IPS-11a (cell line): ENCODE measurements around the gene MYOF.
A peak's percentile ranks its signal among the peaks of the same experiment; 100 is the strongest.

Source experiments
- H3K4me3 ChIP-seq: one replicate; pipeline ENCODE4 v1.5.1; 2013; ENCODE audit warnings: low read depth, low read length, control low read depth

Gene MYOF, protein sequence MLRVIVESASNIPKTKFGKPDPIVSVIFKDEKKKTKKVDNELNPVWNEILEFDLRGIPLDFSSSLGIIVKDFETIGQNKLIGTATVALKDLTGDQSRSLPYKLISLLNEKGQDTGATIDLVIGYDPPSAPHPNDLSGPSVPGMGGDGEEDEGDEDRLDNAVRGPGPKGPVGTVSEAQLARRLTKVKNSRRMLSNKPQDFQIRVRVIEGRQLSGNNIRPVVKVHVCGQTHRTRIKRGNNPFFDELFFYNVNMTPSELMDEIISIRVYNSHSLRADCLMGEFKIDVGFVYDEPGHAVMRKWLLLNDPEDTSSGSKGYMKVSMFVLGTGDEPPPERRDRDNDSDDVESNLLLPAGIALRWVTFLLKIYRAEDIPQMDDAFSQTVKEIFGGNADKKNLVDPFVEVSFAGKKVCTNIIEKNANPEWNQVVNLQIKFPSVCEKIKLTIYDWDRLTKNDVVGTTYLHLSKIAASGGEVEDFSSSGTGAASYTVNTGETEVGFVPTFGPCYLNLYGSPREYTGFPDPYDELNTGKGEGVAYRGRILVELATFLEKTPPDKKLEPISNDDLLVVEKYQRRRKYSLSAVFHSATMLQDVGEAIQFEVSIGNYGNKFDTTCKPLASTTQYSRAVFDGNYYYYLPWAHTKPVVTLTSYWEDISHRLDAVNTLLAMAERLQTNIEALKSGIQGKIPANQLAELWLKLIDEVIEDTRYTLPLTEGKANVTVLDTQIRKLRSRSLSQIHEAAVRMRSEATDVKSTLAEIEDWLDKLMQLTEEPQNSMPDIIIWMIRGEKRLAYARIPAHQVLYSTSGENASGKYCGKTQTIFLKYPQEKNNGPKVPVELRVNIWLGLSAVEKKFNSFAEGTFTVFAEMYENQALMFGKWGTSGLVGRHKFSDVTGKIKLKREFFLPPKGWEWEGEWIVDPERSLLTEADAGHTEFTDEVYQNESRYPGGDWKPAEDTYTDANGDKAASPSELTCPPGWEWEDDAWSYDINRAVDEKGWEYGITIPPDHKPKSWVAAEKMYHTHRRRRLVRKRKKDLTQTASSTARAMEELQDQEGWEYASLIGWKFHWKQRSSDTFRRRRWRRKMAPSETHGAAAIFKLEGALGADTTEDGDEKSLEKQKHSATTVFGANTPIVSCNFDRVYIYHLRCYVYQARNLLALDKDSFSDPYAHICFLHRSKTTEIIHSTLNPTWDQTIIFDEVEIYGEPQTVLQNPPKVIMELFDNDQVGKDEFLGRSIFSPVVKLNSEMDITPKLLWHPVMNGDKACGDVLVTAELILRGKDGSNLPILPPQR (N-terminal part only)

DNA sequence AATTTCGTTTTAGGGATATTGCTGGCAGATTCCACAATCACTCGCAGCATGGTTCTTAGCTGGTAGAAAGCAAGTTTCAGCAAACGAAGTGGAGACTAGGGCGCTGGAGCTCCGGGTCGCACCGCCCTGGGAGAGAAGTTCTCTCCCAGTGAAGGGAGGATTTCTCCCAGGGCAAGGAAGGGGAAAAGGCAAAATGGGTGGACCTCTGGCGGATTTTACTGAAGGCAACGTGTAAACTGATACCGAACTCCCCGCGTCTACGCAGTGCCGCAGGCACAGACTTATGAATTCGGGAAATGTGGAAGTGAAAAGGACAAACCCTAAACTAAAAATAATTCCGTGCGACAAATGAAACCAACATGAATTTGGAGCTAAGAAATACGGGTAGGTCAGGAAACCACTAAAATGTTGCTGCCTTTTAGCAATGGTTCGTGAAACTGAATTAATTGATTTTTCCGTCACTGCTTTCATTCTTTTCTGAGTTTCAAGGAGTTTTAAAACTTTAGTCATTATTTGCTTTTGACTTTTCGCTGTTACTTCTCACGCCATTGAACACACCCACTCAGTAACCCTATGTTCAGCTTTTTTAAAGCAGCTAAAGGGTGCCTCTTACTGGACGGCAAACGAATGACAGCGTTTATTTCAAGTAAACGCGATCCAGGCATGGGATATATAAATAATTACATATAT is at the start of gene MYOF:
TSS of gene MYOF (minus strand) at position 190 of the 690 bp plus-strand sequence. CDS start at position 50, 140 bp downstream.
- peak within 1 kb of the TSS; percentile 68 for H3K4me3 ChIP-seq

DNA sequence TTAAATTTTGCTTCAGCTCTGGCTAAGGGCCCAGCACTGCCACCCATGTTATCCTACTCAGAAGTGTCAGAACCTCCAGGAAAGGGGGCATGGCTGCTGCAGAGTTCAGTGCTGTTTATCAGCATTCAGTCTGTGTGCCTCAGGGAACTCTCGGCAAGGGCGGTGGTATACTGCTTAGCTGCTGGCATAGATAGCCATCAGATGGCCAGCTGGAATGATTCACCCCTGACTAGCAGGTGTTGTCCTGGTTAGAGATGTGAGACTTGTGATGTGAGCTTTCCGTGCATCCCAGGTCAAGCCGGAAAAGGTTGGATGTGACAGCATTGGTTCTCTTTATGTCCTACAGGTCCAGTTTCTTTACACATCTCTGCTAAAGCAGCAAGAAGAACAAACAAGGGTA is 36.4 kb upstream of the MYOF start:
- H3K4me3 ChIP-seq: no peak overlapping the region

DNA sequence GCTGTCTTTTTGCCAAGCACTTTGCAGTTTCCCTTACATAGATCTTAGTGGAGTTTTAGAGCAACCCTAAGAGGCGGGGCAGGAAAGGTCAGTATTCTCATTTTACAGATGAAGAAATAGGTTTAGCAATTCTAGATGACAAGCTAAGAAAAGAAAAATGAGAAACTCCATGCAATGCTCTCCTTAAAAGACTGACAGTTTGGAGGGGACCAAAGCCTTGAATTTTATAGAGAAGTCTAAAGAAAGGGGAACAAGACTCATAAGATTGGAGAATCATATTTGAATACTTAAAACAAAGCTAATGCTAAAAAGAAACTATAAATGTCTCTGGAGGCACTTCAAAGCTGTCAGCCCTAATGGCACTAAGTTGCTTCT is 33.9 kb upstream of the MYOF start:
- no peak overlapping the region for H3K4me3 ChIP-seq

DNA sequence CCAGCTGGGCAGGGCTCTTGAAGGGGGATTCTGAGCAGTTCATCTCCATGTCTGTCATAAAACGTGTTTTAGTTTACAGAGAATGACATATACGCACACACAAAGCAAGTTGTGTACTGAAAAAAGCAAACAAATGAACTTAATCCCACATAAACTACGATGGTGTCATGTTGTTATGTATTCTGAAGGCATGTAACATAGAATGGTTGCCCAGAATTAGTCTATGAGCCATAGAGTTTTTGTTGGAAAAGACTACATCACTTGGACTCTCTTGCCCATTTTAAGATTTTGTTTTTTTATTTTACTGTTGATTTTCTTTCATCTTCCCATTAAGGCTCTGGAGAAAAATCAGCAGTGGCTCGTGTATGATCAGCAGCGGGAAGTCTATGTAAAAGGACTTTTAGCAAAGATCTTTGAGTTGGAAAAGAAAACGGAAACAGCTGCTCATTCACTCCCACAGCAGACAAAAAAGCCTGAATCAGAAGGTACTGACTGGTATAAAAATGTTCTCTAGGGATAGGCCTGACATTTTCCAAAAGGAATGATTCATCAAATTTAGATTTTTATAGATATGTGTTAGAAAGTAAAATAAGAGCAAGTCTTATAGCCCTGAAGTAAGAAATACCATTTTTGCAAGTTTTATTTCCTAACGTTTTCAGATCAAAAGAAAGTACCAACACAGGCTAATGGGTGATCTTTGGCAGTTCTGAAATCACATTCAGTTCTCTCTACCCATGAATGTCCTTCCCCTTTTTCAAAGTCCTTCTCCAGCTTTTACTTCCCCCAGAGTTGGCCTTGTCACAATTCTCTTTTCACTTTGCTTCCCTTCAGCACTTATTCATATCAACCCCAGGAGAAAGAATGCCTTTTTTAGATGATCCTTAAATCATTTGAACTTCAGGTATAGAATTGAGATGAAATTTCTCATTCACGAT is 33.2 kb upstream of the MYOF start:
- no peak overlapping the region for H3K4me3 ChIP-seq

DNA sequence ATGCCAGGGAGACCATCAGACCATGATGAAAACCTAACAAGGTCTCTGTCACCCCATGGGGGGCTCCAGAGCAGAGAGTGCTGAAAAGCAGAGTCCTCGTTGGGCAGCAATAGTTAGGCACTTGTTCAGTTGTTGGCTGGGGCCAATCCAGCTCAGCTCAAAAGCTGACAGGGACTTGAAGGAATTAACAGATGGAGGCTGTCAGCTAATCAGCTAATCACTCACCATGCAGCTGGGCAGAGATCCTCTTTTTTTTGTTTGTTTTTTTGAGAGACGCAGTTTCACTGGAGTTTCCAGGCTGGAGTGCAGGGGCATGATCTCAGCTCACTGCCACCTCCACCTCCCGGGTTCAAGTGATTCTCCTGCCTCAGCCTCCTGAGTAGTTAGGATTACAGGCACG is 32.4 kb upstream of the MYOF start:
- H3K4me3 ChIP-seq: no peak overlapping the region

DNA sequence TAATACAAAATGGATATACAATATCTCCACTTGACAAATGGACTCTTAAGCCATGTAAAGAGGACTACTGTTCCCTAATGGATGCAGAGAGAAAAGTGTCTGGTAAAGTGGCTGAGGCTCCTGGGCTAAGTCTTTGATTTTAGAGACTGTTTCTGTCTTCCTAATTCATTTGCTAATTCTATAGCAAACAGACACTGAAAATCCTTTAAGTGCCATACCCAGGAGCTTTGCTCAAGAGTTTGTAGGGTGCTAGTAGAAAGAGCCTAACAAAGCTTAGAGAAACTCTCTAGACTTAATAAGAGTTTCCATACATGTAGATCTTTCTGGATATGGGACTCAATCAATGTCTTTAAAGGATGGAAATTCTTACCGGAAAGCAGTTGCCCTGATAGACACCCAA is 31.0 kb upstream of the MYOF start:
- no peak overlapping the region for H3K4me3 ChIP-seq

DNA sequence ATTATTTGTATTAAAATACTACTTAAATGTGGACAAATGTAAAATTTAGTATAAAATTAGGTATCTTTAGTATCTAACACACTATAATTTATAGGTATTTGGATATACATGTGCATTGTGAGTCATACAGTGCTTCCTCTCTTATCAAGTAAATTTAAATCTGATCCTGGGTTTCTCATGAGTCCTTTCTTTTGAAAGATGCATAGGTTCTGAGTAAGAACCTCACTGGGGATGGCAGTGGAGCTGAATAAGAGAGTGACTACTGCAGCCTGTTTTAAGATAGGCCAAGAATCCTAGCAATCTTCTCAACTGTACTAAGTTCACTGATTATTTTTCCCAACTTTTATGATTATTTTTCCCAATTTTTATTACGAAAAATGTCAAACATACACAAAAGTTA is 30.4 kb upstream of the MYOF start:
- no peak overlapping the region for H3K4me3 ChIP-seq

DNA sequence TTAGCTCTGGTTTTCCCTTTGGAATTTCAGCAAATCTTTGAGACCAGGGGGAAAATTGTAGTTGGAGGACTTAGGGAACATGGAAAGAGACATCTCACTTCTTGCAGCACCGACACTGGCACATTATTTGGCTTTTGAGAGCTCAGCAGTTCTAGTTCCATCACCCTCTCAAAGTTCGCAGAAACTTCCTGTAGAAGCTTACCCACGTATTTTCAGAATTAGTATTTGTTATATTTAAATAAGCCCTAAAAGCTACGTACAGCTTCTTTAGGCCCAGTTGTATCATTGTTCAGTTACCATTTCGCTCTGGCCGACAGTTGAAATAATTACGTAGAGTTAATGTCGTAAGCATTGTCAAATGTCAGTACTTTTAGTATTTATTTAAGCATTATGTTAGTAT is 27.7 kb upstream of the MYOF start:
- no peak overlapping the region for H3K4me3 ChIP-seq

DNA sequence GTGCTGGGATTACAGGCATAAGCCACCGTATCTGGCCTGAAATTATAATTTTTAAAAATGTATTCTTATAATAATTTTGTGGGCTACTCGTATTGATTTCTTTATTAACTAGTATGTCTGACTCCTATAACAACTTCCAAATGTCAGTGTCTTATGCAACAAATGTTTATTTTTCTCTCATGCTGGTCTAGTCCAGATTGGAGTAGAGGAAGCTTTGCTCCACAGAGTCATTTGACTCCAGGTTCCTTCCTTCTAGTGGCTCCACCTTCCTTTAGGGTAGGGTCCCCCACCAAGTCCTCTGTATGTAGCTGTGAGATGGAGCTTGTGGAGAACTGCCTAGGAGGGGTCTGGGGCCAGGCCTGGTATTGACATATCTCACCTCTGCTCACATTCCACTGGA is 22.9 kb upstream of the MYOF start:
- H3K4me3 ChIP-seq: no peak overlapping the region

DNA sequence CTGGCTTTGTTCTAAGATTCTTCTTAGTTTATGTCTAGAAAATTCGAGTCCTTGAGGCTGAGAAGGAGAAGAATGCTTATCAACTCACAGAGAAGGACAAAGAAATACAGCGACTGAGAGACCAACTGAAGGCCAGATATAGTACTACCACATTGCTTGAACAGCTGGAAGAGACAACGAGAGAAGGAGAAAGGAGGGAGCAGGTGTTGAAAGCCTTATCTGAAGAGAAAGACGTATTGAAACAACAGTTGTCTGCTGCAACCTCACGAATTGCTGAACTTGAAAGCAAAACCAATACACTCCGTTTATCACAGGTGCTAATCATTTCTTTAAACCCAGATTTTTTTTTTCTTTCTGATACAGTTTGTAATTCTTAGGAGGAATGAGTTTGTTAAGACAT is 20.9 kb upstream of the MYOF start:
- no peak overlapping the region for H3K4me3 ChIP-seq

DNA sequence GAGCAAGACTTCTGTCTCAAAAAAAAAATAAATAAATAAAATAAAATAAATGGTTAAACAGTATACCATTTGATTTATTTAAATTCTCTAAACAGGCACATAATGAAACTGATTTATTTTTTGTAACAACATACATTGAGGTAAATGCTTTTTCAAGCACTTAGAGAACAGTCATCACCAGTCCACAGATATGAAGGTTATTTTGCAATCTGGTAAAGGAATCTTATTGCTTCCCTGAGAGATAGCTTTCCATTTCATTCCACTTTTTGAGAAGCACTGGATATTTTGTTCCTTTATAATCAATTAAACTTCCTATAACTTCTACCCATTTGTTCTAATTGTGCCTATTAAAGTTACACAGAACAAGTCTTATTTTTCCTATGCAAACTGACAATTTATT is 19.5 kb upstream of the MYOF start:
- H3K4me3 ChIP-seq: no peak overlapping the region

DNA sequence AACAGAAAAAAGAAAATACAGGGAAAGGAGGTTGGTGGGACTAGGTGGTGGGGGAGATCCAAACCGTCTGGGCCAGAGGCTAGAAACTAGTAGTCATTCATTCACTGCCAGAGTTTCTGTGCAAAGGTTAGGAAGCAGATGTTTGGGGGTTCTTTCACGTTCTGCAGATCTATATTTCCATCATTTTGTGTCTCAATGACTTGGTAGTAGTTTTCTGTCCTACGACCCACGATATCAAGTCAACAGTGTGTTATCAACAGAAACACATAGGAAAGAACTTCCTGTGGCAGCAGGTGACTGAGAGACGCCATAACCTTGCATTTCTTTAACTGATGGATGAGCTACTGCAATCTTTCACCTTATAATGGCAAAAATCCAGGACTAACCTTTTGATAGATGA is 16.0 kb upstream of the MYOF start:
- no peak overlapping the region for H3K4me3 ChIP-seq

DNA sequence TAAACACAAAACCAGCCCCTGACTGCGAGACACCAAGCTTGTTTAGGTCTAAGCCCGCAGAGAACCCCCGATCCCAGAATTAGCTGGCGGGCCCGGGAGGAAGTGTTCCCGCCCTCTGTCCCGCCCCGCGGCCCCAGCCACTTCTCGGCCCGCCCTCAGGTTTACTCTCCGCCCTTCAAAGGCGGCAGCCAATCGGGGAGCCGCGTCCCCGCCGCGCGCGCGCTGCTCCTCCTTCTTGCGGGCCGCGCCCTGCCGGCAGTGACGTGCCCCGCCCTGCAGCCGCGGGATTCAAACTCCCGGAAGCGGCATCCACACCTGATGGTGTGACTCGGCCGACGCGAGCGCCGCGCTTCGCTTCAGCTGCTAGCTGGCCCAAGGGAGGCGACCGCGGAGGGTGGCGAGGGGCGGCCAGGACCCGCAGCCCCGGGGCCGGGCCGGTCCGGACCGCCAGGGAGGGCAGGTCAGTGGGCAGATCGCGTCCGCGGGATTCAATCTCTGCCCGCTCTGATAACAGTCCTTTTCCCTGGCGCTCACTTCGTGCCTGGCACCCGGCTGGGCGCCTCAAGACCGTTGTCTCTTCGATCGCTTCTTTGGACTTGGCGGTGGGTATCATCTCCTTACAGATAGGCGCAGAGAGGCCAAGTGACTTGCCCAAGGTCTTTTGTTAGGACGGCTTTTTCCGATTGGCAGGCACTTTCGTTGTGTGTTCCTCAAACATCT is 14.3 kb upstream of the MYOF start, which contains the start of gene CEP55:
TSS of gene CEP55 (plus strand) at position 291 of the 720 bp plus-strand sequence. CDS start 3,440 bp downstream, outside the sequence.
- H3K4me3 ChIP-seq: peak within 1 kb of the TSS; percentile 80

DNA sequence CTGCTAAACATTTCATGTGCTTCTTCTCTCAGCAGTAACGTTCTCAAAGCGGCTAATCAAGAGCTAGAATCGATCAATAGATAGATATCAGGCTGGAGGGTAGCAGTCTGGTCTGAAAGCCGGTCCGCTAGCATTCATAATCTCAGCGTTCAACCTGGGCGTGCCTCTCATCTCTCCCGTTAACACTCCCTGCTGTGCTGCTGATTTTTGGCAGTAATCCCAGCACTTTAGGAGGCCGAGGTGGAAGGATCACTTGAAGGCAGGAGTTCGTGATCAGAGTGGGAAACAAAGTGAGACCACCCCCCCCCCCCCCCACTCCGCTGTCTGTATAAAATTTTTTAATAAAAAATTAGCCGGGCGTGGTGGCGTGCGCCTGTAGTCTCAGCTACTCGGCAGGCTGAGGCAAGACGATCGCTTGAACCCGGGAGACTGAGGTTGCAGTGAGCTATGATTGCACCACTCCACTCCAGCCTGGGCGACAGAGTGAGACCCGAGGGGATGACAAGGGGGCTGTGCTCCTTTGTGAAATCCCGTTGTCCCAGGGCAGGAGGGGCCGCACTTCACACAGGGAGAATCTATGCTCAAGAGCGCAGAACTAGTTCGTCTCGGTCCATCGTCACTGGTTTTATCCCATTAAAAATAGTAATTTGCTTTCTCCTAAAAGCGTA is 13.7 kb upstream of the MYOF start:
- peak overlapping the region; percentile 80 for H3K4me3 ChIP-seq

DNA sequence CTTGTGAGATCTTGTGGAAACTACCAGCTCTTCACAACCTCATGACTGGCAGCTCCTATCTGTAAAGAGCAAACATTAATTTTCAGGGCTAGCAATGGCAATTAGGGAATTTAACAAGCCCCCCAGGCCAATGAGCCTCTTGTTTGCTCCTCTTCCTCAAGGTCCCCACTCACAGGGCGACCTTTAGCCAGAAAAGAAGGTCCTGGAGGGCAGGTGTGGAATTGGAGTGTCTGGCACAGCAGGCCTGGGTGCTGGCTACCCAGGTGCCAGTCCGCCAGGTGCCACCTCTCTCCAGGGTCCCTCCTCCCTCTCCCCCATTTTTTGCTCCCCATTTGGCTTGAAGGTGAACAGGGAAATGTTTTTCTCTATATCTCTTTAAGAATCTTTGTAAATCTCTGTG is 12.4 kb upstream of the MYOF start:
- no peak overlapping the region for H3K4me3 ChIP-seq

DNA sequence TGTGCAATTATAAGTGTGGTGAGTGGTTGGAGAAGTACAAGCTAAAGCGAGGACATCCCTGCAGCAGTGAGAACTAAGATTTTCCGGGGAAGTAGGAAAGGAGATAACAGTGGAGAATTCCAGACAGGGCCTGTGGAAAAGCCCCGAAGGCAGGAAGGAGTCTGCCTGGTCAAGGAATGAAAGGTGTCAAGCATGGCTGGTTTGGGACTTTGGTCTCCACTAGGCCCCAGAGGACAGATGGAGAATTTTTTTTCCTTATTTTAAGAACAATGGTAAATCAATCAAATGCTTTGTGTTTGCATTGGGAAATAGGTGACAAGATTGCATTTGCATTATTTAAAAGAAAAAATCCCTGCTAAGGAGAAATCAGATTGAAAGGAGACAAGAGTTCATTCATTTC is 11.0 kb upstream of the MYOF start:
- H3K4me3 ChIP-seq: no peak overlapping the region

DNA sequence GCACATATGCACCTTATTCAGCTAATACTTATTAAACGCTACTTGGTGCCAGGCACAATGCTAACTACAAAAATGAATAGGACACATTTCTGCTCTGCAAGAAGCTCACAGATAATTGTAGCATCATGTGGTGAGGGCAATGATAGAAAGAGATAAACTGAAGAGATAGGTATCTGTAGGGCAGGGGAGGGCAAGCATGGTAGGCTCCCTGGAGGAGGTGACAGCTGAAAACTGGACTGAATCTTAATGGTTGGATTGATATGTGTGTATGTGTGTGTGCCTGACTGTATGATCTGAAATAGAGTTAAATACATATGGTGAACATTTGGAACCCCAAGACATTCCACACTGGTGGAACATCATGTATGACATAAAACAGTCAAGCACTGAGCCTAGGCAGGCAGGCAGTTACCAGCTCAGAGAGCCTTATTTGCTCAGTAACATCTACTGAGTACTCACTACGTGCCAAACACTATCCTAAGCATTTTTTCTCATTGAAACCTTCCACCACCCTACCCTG is 9.5 kb upstream of the MYOF start:
- no peak overlapping the region for H3K4me3 ChIP-seq

DNA sequence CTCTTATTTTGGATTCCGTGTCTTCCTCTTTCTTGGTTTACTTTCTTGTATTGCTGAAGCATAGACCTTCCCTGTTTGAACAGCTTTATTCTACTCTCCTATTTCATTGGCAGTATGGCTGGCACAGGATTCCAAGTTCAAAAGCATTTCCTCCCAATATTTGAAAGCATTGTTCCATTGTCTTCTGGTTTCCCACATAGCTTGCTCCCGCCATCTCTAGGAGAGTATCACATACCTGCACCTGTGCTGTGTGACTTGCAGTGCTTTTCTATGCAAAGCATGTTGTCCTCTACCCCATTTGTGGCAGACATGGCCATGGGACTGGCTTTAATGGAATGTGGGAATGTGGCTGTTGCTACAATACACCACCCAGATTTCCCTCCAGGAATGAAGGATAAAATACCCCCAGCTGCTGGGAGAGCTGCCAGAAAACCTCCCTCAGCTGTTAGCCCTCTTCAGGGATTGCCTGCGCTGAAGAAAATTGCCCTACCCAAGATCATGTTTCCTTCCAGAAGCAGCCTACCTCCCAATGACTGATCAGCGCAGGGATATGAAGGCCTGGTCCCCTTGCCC is 6.9 kb upstream of the MYOF start:
- H3K4me3 ChIP-seq: no peak overlapping the region
